ENCODE data around the gene PRSS2. TPM values are rescaled to one million over a fixed set of nuclear protein-coding genes. Genes with fewer than 3 reads are reported as not detected.
A peak's percentile ranks its signal among the peaks of the same experiment; 100 is the strongest.
"Not testable (repeated sequence)": the region's sequence is repeated elsewhere in the genome, so short reads cannot be mapped to it uniquely, and the experiment has no call there.

PRSS2 gene
- total RNA-seq, 1 experiment from 2014 or later: 0.40 TPM

DNA sequence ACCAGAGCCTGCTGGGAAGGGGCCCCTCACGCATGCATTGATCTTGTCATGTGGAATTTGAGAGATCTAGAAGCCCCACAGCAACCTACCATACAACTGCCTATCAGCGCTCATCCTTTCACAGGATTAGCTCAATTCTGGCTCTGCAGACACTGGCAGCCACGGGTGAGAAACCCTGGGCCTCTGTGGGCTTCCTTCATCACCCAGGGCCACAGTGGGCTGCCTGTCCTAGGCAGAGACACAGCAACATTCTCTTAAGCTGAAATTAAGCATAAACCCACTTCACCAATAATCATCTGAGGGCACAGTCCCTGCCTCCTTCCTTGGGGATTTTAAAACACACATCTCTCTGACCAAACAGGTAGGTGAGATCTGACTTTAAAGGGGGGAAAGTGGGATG lies 3.3 kb upstream of the PRSS2 start:
- Histone ChIP-seq H3K79me2 (ENCODE audit: low read length) (no peaks in the 10 kb centered on the region), H3K4me2 (ENCODE audit: low read length) (no peak overlapping the region), H3K4me3 (ENCODE audit: low read length) (no peak overlapping the region), H3F3A (ENCODE audit: low read length, unreplicated experiment) (no peaks in the 10 kb centered on the region), H2AFZ (ENCODE audit: low read length) (no peak overlapping the region), H4K20me1 (ENCODE audit: low read length) (no peaks in the 10 kb centered on the region), H3K9me3 (ENCODE audit: low read length) (no peaks in the 10 kb centered on the region), H3K27ac (ENCODE audit: low read length) (no peak overlapping the region), H3K9ac (ENCODE audit: low read length) (no peak overlapping the region), H3K9me2 (replicated peaks; ENCODE audit: low read length) (no peaks in the 10 kb centered on the region), H3K36me3 (ENCODE audit: low read depth, low read length) (no peaks in the 10 kb centered on the region), H3K27me3 (ENCODE audit: low read length) (peaks cover 37% of the 10 kb centered on the region), H3K4me1 (ENCODE audit: insufficient read depth, low read length) (no peaks in the 10 kb centered on the region)
- no peak for TF ChIP-seq EZH2phosphoT487 (IDR thresholded peaks at IDR 0.05; ENCODE audit: borderline replicate concordance, low read length)
- no peak for TF ChIP-seq EZH2 (IDR thresholded peaks at IDR 0.05; ENCODE audit: low read length, unreplicated experiment)
- TF ChIP-seq, protein P1, sequence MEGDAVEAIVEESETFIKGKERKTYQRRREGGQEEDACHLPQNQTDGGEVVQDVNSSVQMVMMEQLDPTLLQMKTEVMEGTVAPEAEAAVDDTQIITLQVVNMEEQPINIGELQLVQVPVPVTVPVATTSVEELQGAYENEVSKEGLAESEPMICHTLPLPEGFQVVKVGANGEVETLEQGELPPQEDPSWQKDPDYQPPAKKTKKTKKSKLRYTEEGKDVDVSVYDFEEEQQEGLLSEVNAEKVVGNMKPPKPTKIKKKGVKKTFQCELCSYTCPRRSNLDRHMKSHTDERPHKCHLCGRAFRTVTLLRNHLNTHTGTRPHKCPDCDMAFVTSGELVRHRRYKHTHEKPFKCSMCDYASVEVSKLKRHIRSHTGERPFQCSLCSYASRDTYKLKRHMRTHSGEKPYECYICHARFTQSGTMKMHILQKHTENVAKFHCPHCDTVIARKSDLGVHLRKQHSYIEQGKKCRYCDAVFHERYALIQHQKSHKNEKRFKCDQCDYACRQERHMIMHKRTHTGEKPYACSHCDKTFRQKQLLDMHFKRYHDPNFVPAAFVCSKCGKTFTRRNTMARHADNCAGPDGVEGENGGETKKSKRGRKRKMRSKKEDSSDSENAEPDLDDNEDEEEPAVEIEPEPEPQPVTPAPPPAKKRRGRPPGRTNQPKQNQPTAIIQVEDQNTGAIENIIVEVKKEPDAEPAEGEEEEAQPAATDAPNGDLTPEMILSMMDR (conservative IDR thresholded peaks at IDR 0.05; ENCODE audit: low read depth, low read length): no peak
- no TSS peak for BruUV-seq (replicated peaks)
- ChIA-PET POLR2A (ENCODE audit: unreplicated experiment) (no interaction called here), CTCF (no interaction called here)
- intact Hi-C loops (cut with micrococcal nuclease): no loop called here
- ATAC-seq: no peak
- no peak for DNase-seq

DNA sequence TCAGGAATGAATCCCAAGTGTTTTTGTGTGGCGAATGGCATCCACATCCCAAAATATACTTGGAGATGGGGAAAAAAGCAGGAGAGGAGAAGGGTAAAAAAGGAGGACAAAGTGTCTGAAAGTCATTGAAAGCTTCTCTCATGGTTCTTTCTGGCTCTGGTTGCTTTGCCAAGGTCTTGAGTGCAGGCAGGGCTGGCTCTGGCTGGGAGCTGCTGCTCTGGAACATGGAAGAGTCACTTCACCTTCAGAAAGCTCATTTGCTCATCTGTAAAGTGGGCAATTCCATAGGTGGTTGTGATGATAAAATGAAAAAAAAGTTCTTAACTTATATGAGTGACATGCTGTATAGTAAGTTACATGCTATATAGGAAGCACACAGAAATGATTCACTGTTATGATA lies 2.9 kb upstream of the PRSS2 start:
- no peak overlapping the region for H3K4me3 ChIP-seq (ENCODE audit: low read length)
- no peaks in the 10 kb centered on the region for H4K20me1 ChIP-seq (ENCODE audit: low read length)
- CTCF ChIA-PET: no interaction called here
- H3K9ac ChIP-seq (ENCODE audit: low read length): no peak overlapping the region
- no peaks in the 10 kb centered on the region for H3K9me2 ChIP-seq (replicated peaks; ENCODE audit: low read length)
- POLR2A ChIA-PET (ENCODE audit: unreplicated experiment): no interaction called here
- H3K9me3 ChIP-seq (ENCODE audit: low read length): no peaks in the 10 kb centered on the region
- no TSS peak for BruUV-seq (replicated peaks)
- no peak overlapping the region for H3K4me2 ChIP-seq (ENCODE audit: low read length)
- DNase-seq (no peak), ATAC-seq (no peak)
- no peaks in the 10 kb centered on the region for H3K36me3 ChIP-seq (ENCODE audit: low read depth, low read length)
- no peaks in the 10 kb centered on the region for H3F3A ChIP-seq (ENCODE audit: low read length, unreplicated experiment)
- H3K4me1 ChIP-seq (ENCODE audit: insufficient read depth, low read length): no peaks in the 10 kb centered on the region
- TF ChIP-seq EZH2 (IDR thresholded peaks at IDR 0.05; ENCODE audit: low read length, unreplicated experiment): no peak
- no peak for TF ChIP-seq EZH2phosphoT487 (IDR thresholded peaks at IDR 0.05; ENCODE audit: borderline replicate concordance, low read length)
- intact Hi-C loops (cut with micrococcal nuclease): no loop called here
- no peak overlapping the region for H2AFZ ChIP-seq (ENCODE audit: low read length)
- H3K79me2 ChIP-seq (ENCODE audit: low read length): no peaks in the 10 kb centered on the region
- H3K27ac ChIP-seq (ENCODE audit: low read length): no peak overlapping the region
- peaks cover 35% of the 10 kb centered on the region for H3K27me3 ChIP-seq (ENCODE audit: low read length)

DNA sequence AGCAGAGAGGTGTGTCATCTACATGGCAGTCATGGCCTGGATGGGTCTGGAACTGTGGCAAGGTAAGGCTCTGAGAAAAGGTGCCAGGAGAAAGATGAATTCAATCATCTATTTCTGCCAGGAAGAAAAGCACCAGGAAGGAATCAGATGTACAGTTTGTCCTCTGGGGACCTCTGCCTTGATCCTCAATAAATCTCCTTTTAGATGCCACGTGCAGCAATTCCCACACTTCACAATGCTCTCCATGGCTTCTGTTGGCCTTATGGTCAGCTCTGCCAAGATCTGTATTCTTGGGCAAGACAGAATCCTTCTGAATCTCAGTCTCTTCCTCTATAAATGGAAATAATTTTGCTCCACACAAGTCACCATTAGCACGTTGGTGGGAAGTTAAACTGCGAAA lies 1.9 kb upstream of the PRSS2 start:
- H3K4me2 ChIP-seq (ENCODE audit: low read length); H3K9me2 ChIP-seq (replicated peaks; ENCODE audit: low read length); CTCF ChIA-PET; DNase-seq; H2AFZ ChIP-seq (ENCODE audit: low read length); intact Hi-C loops (cut with micrococcal nuclease); H3F3A ChIP-seq (ENCODE audit: low read length, unreplicated experiment); ATAC-seq; H3K9ac ChIP-seq (ENCODE audit: low read length); H3K79me2 ChIP-seq (ENCODE audit: low read length); H4K20me1 ChIP-seq (ENCODE audit: low read length); POLR2A ChIA-PET (ENCODE audit: unreplicated experiment); H3K4me3 ChIP-seq (ENCODE audit: low read length); H3K27ac ChIP-seq (ENCODE audit: low read length); BruUV-seq (replicated peaks); H3K36me3 ChIP-seq (ENCODE audit: low read depth, low read length); H3K4me1 ChIP-seq (ENCODE audit: insufficient read depth, low read length); H3K9me3 ChIP-seq (ENCODE audit: low read length): not testable (repeated sequence)
- H3K27me3 ChIP-seq (ENCODE audit: low read length): peaks cover 25% of the 10 kb centered on the region

DNA sequence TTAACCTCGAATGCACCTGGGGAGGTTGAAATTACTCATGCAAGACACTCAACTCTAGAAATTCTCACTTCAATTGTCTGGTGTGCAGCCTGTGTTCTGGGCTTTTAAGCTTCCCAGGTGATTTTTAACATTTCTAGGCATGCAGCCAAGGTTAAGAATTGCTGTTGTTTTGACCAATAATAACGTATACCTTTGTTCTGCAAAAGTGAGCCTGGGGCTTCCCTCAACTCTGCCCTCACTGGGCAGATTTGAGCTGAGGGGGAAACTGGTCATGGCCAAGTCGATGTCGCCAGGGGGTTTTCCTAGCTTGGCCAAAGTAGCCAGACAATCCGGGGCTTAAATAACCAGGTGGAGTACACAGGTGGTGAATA lies 568 bp downstream of the PRSS2 start:
- TF ChIP-seq EZH2 (IDR thresholded peaks at IDR 0.05; ENCODE audit: low read length, unreplicated experiment) (no peak), EZH2phosphoT487 (IDR thresholded peaks at IDR 0.05; ENCODE audit: borderline replicate concordance, low read length) (no peak)
- TF ChIP-seq, protein P1 (conservative IDR thresholded peaks at IDR 0.05; ENCODE audit: low read depth, low read length): no peak
- no peaks in the 10 kb centered on the region for H3K9me2 ChIP-seq (replicated peaks; ENCODE audit: low read length)
- ATAC-seq (no peak), DNase-seq (peak; percentile 25)
- H3K9me3 ChIP-seq (ENCODE audit: low read length): no peaks in the 10 kb centered on the region
- no peaks in the 10 kb centered on the region for H3K36me3 ChIP-seq (ENCODE audit: low read depth, low read length)
- no peak overlapping the region for H2AFZ ChIP-seq (ENCODE audit: low read length)
- BruUV-seq (replicated peaks): no TSS peak
- H3K4me3 ChIP-seq (ENCODE audit: low read length): no peak overlapping the region
- no peak overlapping the region for H3K9ac ChIP-seq (ENCODE audit: low read length)
- H3K27ac ChIP-seq (ENCODE audit: low read length): no peak overlapping the region
- POLR2A ChIA-PET (ENCODE audit: unreplicated experiment): interaction anchor here (0.6 kb wide), 1 partner anchor 643 kb away, joined by 4 read pairs; no protein-coding TSS in a partner anchor
- no peak overlapping the region for H3K4me2 ChIP-seq (ENCODE audit: low read length)
- no peaks in the 10 kb centered on the region for H3K79me2 ChIP-seq (ENCODE audit: low read length)
- peaks cover 21% of the 10 kb centered on the region for H3K4me1 ChIP-seq (ENCODE audit: insufficient read depth, low read length)
- H3F3A ChIP-seq (ENCODE audit: low read length, unreplicated experiment): no peaks in the 10 kb centered on the region
- intact Hi-C loops (cut with micrococcal nuclease): no loop called here
- CTCF ChIA-PET: no interaction called here
- no peaks in the 10 kb centered on the region for H4K20me1 ChIP-seq (ENCODE audit: low read length)
- peaks cover 13% of the 10 kb centered on the region for H3K27me3 ChIP-seq (ENCODE audit: low read length)
